Measurements from ENCODE around the gene MTREX. TPM values are rescaled to one million over a fixed set of nuclear protein-coding genes. Genes with fewer than 3 reads are reported as not detected.

The MTREX gene
- total and polyA plus RNA-seq, 2 experiments from 2014 or later: 19.0 to 66.0 TPM

- H4K20me1 ChIP-seq (ENCODE audit: insufficient read depth, poor library complexity, severe bottlenecking): no peaks in the 10 kb centered on the region
- no peaks in the 10 kb centered on the region for H3K27me3 ChIP-seq
- DNase-seq (ENCODE audit: low spot score): no peak
- 80% methylated on average over 1 of the region's 1 CpG for WGBS (ENCODE audit: low lambda C conversion rate, missing lambda C conversion rate)
- H3K9me3 ChIP-seq (ENCODE audit: low read depth): no peaks in the 10 kb centered on the region
- H3K4me1 ChIP-seq (ENCODE audit: insufficient read depth): no peaks in the 10 kb centered on the region
- H3K9me2 ChIP-seq (replicated peaks; ENCODE audit: insufficient read depth): no peaks in the 10 kb centered on the region
- H3K79me2 ChIP-seq: peaks cover 20% of the 10 kb centered on the region
- H3K4me3 ChIP-seq: no peak overlapping the region
- no peak overlapping the region for H3K4me2 ChIP-seq
- TF ChIP-seq EZH2phosphoT487 (IDR thresholded peaks at IDR 0.05; ENCODE audit: low read depth, severe bottlenecking, unreplicated experiment) (no peak), EZH2 (IDR thresholded peaks at IDR 0.05; ENCODE audit: borderline replicate concordance) (no peak), CTCF (IDR thresholded peaks at IDR 0.05; ENCODE audit: poor library complexity) (no peak)
- H2AFZ ChIP-seq: no peak overlapping the region
- H3K27ac ChIP-seq: no peak overlapping the region
- no peaks in the 10 kb centered on the region for H3K36me3 ChIP-seq (replicated peaks; ENCODE audit: insufficient read depth, low read depth)
These were observed 145.4 kb downstream of the MTREX start for GRCh38 chr5:55453211-55453610.

- no peaks in the 10 kb centered on the region for H3K9me3 ChIP-seq (ENCODE audit: low read depth)
- peaks cover 26% of the 10 kb centered on the region for H3K79me2 ChIP-seq
- H3K4me2 ChIP-seq: no peak overlapping the region
- H3K27me3 ChIP-seq: no peaks in the 10 kb centered on the region
- TF ChIP-seq EZH2phosphoT487 (IDR thresholded peaks at IDR 0.05; ENCODE audit: low read depth, severe bottlenecking, unreplicated experiment) (no peak), EZH2 (IDR thresholded peaks at IDR 0.05; ENCODE audit: borderline replicate concordance) (no peak), CTCF (IDR thresholded peaks at IDR 0.05; ENCODE audit: poor library complexity) (no peak)
- no peak overlapping the region for H3K4me3 ChIP-seq
- no peaks in the 10 kb centered on the region for H4K20me1 ChIP-seq (ENCODE audit: insufficient read depth, poor library complexity, severe bottlenecking)
- WGBS (ENCODE audit: low lambda C conversion rate, missing lambda C conversion rate): 77% methylated on average over 2 of the region's 2 CpGs
- no peak for DNase-seq (ENCODE audit: low spot score)
- H3K4me1 ChIP-seq (ENCODE audit: insufficient read depth): no peaks in the 10 kb centered on the region
- H3K36me3 ChIP-seq (replicated peaks; ENCODE audit: insufficient read depth, low read depth): no peaks in the 10 kb centered on the region
- no peak overlapping the region for H2AFZ ChIP-seq
- no peak overlapping the region for H3K27ac ChIP-seq
- no peaks in the 10 kb centered on the region for H3K9me2 ChIP-seq (replicated peaks; ENCODE audit: insufficient read depth)
These were observed 146.5 kb downstream of the MTREX start for GRCh38 chr5:55454282-55454681.

- no peak for TF ChIP-seq EZH2 (IDR thresholded peaks at IDR 0.05; ENCODE audit: borderline replicate concordance)
- no peak for TF ChIP-seq CTCF (IDR thresholded peaks at IDR 0.05; ENCODE audit: poor library complexity)
- TF ChIP-seq EZH2phosphoT487 (IDR thresholded peaks at IDR 0.05; ENCODE audit: low read depth, severe bottlenecking, unreplicated experiment): no peak
- Histone ChIP-seq H3K27ac (no peak overlapping the region), H3K36me3 (replicated peaks; ENCODE audit: insufficient read depth, low read depth) (no peaks in the 10 kb centered on the region), H3K4me1 (ENCODE audit: insufficient read depth) (no peaks in the 10 kb centered on the region), H3K4me2 (no peak overlapping the region), H3K4me3 (no peak overlapping the region), H2AFZ (no peak overlapping the region), H3K9me3 (ENCODE audit: low read depth) (no peaks in the 10 kb centered on the region), H3K9me2 (replicated peaks; ENCODE audit: insufficient read depth) (no peaks in the 10 kb centered on the region), H3K27me3 (no peaks in the 10 kb centered on the region), H3K79me2 (peaks cover 40% of the 10 kb centered on the region), H4K20me1 (ENCODE audit: insufficient read depth, poor library complexity, severe bottlenecking) (no peaks in the 10 kb centered on the region)
- 100% methylated on average over 3 of the region's 3 CpGs for WGBS (ENCODE audit: low lambda C conversion rate, missing lambda C conversion rate)
- no peak for DNase-seq (ENCODE audit: low spot score)
These were observed 148.6 kb downstream of the MTREX start for GRCh38 chr5:55456216-55456895.

Measured in hepatocyte (in vitro differentiated cells).